Activated CD8-positive, alpha-beta T cell treated with anti-CD3 and anti-CD28 coated beads, Interleukin-2, amount 10 ng/mL, durations not matched to agents 7 days and 5 days (primary cell): ENCODE results near the gene PHRF1. TPM values are rescaled to one million over a fixed set of nuclear protein-coding genes. Genes with fewer than 3 reads are reported as not detected.
"Not testable (repeated sequence)": the region's sequence is repeated elsewhere in the genome, so short reads cannot be mapped to it uniquely, and the experiment has no call there.

ENCODE experiments used
- ATAC-seq: fragments of 150-1000 bp; cut with Tn5 transposase; one replicate; pipeline ENCODE4 v1.10.0; 2021; ENCODE audit warnings: moderate library complexity
- CTCF ChIA-PET: fragments of 350-600 bp; sonication (Branson Sonifier 250); formaldehyde crosslinking; loops from one replicate; lab custom pipeline; 2021; ENCODE audit warnings: antibody characterized with exemption; lab: Charles Lee
- POLR2A ChIA-PET: fragments of 350-600 bp; sonication (Branson Sonifier 250); formaldehyde crosslinking; loops from one replicate; lab custom pipeline; 2021; ENCODE audit warnings: antibody characterized with exemption; lab: Charles Lee
- DNase-seq: peaks from one replicate; pipeline ENCODE4 v3.0.0-alpha.2; 2020
- H3K27ac Mint-ChIP-seq: one replicate; pipeline ENCODE4 v1.8.0; 2021; ENCODE audit warnings: mild to moderate bottlenecking, mixed read lengths
- H3K27me3 Mint-ChIP-seq: one replicate; pipeline ENCODE4 v1.8.0; 2021; ENCODE audit warnings: low read depth, mixed read lengths
- H3K36me3 Mint-ChIP-seq: one replicate; pipeline ENCODE4 v1.8.0; 2021; ENCODE audit warnings: low read depth, mixed read lengths
- H3K4me1 Mint-ChIP-seq: one replicate; pipeline ENCODE4 v1.8.0; 2021; ENCODE audit warnings: low read depth, mixed read lengths
- H3K4me3 Mint-ChIP-seq: one replicate; pipeline ENCODE4 v1.8.0; 2021; ENCODE audit warnings: mild to moderate bottlenecking, mixed read lengths
- H3K9me3 Mint-ChIP-seq: one replicate; pipeline ENCODE4 v1.8.0; 2022; ENCODE audit warnings: mixed read lengths; ENCODE audit not compliant: insufficient read depth
- total RNA-seq, 2 experiments: library from RNA; stranded (reverse); gene quantifications; one replicate each; pipeline ENCODE4 v1.2.3, GENCODE V29; 2021

Gene PHRF1
- total RNA-seq, 2 experiments from 2014 or later, result 53.7 to 58.1 TPM

GRCh38 chr11:568306-569157 is 7.7 kb upstream of the PHRF1 start:
- CTCF ChIA-PET, result interaction anchor here (1.3 to 5.5 kb wide), 2 partner anchors 13 to 50 kb away, joined by 3 to 23 read pairs; no protein-coding TSS in a partner anchor
- peak; percentile 96 for ATAC-seq

GRCh38 chr11:569158-569885 is 6.9 kb upstream of the PHRF1 start:
- peak overlapping the region; percentile 78 for H3K27ac Mint-ChIP-seq
- peak overlapping the region; percentile 81 for H3K4me3 Mint-ChIP-seq
- peaks cover 6% of the 10 kb centered on the region for H3K27me3 Mint-ChIP-seq
- CTCF ChIA-PET, result interaction anchor here (1.3 to 5.5 kb wide), 2 partner anchors 14 to 50 kb away, joined by 3 to 23 read pairs; no protein-coding TSS in a partner anchor
- POLR2A ChIA-PET, result interaction anchor here (0.6 to 1.6 kb wide), 6 partner anchors 13 to 43 kb away, joined by 3 to 5 read pairs (median 4); partner anchors contain the start of gene LRRC56
- no peak for DNase-seq
- peaks cover 23% of the 10 kb centered on the region for H3K4me1 Mint-ChIP-seq
- no peaks in the 10 kb centered on the region for H3K9me3 Mint-ChIP-seq
- ATAC-seq, result no peak
- peaks cover 10% of the 10 kb centered on the region for H3K36me3 Mint-ChIP-seq

More at GRCh38 chr11:568306-569157, 7.7 kb upstream of the PHRF1 start:
- peaks cover 2% of the 10 kb centered on the region for H3K27me3 Mint-ChIP-seq
- DNase-seq, result peak; percentile 95
- peak overlapping the region; percentile 81 for H3K4me3 Mint-ChIP-seq
- peak overlapping the region; percentile 78 for H3K27ac Mint-ChIP-seq
- peaks cover 12% of the 10 kb centered on the region for H3K36me3 Mint-ChIP-seq
- peaks cover 17% of the 10 kb centered on the region for H3K4me1 Mint-ChIP-seq
- H3K9me3 Mint-ChIP-seq, result no peaks in the 10 kb centered on the region
- POLR2A ChIA-PET, result interaction anchor here (0.6 to 1.6 kb wide), 8 partner anchors 9 to 44 kb away, joined by 3 to 5 read pairs (median 4); partner anchors contain the start of gene LRRC56

DNA sequence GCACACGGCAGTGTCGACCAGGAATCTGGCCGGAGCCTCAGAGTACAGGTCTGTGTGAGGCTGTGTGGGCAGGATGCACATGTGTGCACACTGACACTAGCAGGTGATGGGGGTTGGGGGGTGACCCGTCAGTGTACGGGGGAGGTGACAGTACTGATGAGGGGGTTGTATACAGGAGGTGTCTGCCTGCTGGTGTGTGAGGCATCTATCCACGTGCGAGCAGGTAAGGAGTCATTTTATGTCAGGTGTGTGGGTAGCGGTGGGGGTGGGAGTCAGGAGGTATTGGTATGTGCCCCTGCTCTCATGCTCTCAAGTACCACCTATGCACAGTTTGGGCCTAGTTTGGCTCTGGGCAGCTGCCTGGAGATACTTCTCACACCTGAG is 4.5 kb upstream of the PHRF1 start:
- H3K27me3 Mint-ChIP-seq, result peaks cover 15% of the 10 kb centered on the region
- no peaks in the 10 kb centered on the region for H3K9me3 Mint-ChIP-seq
- no peak overlapping the region for H3K4me3 Mint-ChIP-seq
- H3K4me1 Mint-ChIP-seq, result peaks cover 31% of the 10 kb centered on the region
- ATAC-seq (no peak), DNase-seq (no peak)
- H3K27ac Mint-ChIP-seq, result no peak overlapping the region
- peaks cover 15% of the 10 kb centered on the region for H3K36me3 Mint-ChIP-seq
- ChIA-PET CTCF (no interaction called here), POLR2A (no interaction called here)

GRCh38 chr11:573146-573759 is 3.0 kb upstream of the PHRF1 start:
- Mint-ChIP-seq H3K9me3 (no peaks in the 10 kb centered on the region), H3K27ac (no peak overlapping the region), H3K36me3 (peaks cover 14% of the 10 kb centered on the region), H3K4me3 (no peak overlapping the region), H3K4me1 (peaks cover 32% of the 10 kb centered on the region), H3K27me3 (peaks cover 15% of the 10 kb centered on the region)
- no peak for DNase-seq
- ChIA-PET CTCF (interaction anchor here (2.9 kb wide), 1 partner anchor 18 kb away, joined by 16 read pairs; no protein-coding TSS in a partner anchor), POLR2A (no interaction called here)
- ATAC-seq, result no peak

DNA sequence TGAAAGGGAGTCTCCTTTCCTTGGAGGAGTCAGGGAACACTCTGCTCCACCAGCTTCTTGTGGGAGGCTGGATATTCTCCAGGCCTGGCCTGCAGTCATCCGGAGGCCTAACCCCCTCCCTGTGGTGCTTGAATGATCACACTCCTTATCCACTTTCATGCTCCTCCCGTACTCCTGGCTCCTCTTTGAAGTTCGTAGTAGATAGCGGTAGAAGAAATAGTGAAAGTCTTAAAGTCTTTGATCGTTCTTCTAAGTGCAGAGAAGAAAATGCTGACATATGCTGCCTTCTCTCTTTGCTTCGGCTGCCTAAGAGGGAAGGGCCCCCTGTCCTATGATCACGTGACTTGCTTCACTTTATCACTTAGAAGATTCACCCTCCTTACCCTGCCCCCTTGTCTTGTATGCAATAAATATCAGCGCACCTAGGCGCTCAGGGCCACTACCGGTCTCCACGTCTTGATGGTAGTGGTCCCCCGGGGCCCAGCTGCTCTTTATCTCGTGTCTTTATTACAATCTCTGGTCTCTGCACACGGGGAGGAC is 2.2 kb upstream of the PHRF1 start:
- H3K9me3 Mint-ChIP-seq, H3K27ac Mint-ChIP-seq, ATAC-seq, POLR2A ChIA-PET, DNase-seq: not testable (repeated sequence)
- peaks cover 40% of the 10 kb centered on the region for H3K4me1 Mint-ChIP-seq
- H3K36me3 Mint-ChIP-seq, result peaks cover 18% of the 10 kb centered on the region
- peak overlapping the region; percentile 89 for H3K4me3 Mint-ChIP-seq
- CTCF ChIA-PET, result interaction anchor here (2.9 kb wide), 1 partner anchor 19 kb away, joined by 16 read pairs; no protein-coding TSS in a partner anchor
- peaks cover 15% of the 10 kb centered on the region for H3K27me3 Mint-ChIP-seq

DNA sequence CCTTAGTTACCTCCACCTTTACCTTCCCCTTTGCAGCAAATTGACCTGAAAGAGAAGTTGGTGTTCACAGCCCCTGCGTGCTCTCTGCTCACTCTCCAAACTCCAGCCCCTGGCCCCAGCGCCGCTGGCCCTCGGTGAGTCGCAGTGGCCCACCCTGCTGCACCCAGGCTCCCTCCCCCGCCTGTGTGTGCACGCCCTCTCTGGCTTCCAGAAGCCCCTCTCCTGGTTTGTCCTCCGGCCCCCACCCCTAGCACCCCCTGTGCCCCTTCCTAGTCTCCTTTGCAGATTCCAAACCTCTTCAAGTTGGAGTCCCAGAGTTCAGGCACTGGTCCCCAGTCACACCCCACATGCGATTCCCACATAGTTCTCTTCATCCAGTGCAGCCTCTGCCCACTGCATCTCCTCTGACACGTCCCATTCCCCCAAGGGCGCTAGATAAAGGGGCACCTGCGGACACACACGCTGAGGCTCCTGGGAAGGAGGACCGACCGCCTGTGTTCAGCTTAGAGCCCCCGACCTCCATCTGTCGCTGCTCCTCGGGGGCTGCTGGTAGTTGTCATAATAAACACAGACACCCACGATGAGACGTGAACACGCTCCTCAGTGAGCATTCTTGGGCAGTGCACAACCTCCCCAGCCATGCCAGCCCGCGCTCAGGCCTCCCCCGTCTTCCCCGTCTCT is 1.5 kb upstream of the PHRF1 start:
- ATAC-seq (no peak), DNase-seq (no peak)
- CTCF ChIA-PET, result interaction anchor here (2.9 kb wide), 1 partner anchor 20 kb away, joined by 16 read pairs; no protein-coding TSS in a partner anchor
- H3K27me3 Mint-ChIP-seq, result peaks cover 15% of the 10 kb centered on the region
- H3K9me3 Mint-ChIP-seq, result no peaks in the 10 kb centered on the region
- POLR2A ChIA-PET, result interaction anchor here (1.1 to 3.2 kb wide), 2 partner anchors 9 to 38 kb away, joined by 4 to 17 read pairs; no protein-coding TSS in a partner anchor
- peaks cover 23% of the 10 kb centered on the region for H3K36me3 Mint-ChIP-seq
- H3K27ac Mint-ChIP-seq, result peak overlapping the region; percentile 76
- H3K4me1 Mint-ChIP-seq, result peaks cover 45% of the 10 kb centered on the region
- H3K4me3 Mint-ChIP-seq, result peak overlapping the region; percentile 89

- DNase-seq (no peak), ATAC-seq (peak; percentile 50)
- POLR2A ChIA-PET, result interaction anchor here (0.8 to 3.9 kb wide), 10 partner anchors 9 to 120 kb away, joined by 3 to 30 read pairs (median 6); partner anchors contain the start of genes DEAF1, IRF7 and TMEM80
- Mint-ChIP-seq H3K4me3 (peak overlapping the region; percentile 89), H3K36me3 (peaks cover 24% of the 10 kb centered on the region), H3K4me1 (peaks cover 47% of the 10 kb centered on the region), H3K27me3 (peaks cover 15% of the 10 kb centered on the region), H3K27ac (peak overlapping the region; percentile 76), H3K9me3 (no peaks in the 10 kb centered on the region)
- CTCF ChIA-PET, result interaction anchor here (0.9 to 2.9 kb wide), 5 partner anchors 13 to 146 kb away, joined by 3 to 16 read pairs (median 3); no protein-coding TSS in a partner anchor
Observed at GRCh38 chr11:575313-575995, 816 bp upstream of the PHRF1 start.

GRCh38 chr11:576811-577610 is 741 bp downstream of the PHRF1 start:
- H3K4me3 Mint-ChIP-seq, result peak overlapping the region; percentile 88
- peak overlapping the region; percentile 87 for H3K27ac Mint-ChIP-seq
- DNase-seq (no peak), ATAC-seq (no peak)
- POLR2A ChIA-PET, result interaction anchor here (0.6 to 3.9 kb wide), 6 partner anchors 9 to 374 kb away, joined by 3 to 30 read pairs (median 4); no protein-coding TSS in a partner anchor
- H3K9me3 Mint-ChIP-seq, result no peaks in the 10 kb centered on the region
- peaks cover 58% of the 10 kb centered on the region for H3K4me1 Mint-ChIP-seq
- H3K36me3 Mint-ChIP-seq, result peaks cover 34% of the 10 kb centered on the region
- H3K27me3 Mint-ChIP-seq, result peaks cover 15% of the 10 kb centered on the region
- CTCF ChIA-PET, result interaction anchor here (0.6 to 1.4 kb wide), 2 partner anchors 11 to 146 kb away, joined by 3 read pairs; no protein-coding TSS in a partner anchor

GRCh38 chr11:577611-577894 is 1.3 kb downstream of the PHRF1 start:
- Mint-ChIP-seq H3K9me3 (no peaks in the 10 kb centered on the region), H3K4me3 (peak overlapping the region; percentile 88), H3K36me3 (peaks cover 34% of the 10 kb centered on the region), H3K27ac (peak overlapping the region; percentile 87), H3K4me1 (peaks cover 58% of the 10 kb centered on the region), H3K27me3 (peaks cover 15% of the 10 kb centered on the region)
- POLR2A ChIA-PET, result interaction anchor here (0.8 to 3.9 kb wide), 5 partner anchors 9 to 38 kb away, joined by 3 to 30 read pairs (median 4); partner anchors contain the start of gene IRF7
- CTCF ChIA-PET, result interaction anchor here (1.3 to 1.6 kb wide), 3 partner anchors 10 to 145 kb away, joined by 3 to 5 read pairs (median 3); no protein-coding TSS in a partner anchor
- ATAC-seq (no peak), DNase-seq (no peak)
